ENCODE measurements around the gene SPPL2B. TPM values are rescaled to one million over a fixed set of nuclear protein-coding genes. Genes with fewer than 3 reads are reported as not detected.
"Not testable (repeated sequence)": the region's sequence is repeated elsewhere in the genome, so short reads cannot be mapped to it uniquely, and the experiment has no call there.

The SPPL2B gene
- total RNA-seq, 1 donor from 2014 or later, result 153 TPM

GRCh38 chr19:2394054-2394441, 65.6 kb downstream of the SPPL2B start:
- no peak for TF ChIP-seq CTCF (IDR thresholded peaks at IDR 0.05; ENCODE audit: unreplicated experiment)
- no peak overlapping the region for H3K27ac Mint-ChIP-seq
- H3K9me3 Mint-ChIP-seq (ENCODE audit: low read depth), result no peaks in the 10 kb centered on the region
- no peak for DNase-seq (ENCODE audit: low spot score, unreplicated experiment)
- peaks cover 11% of the 10 kb centered on the region for H3K27me3 Mint-ChIP-seq
- H3K4me1 Mint-ChIP-seq (ENCODE audit: low read depth), result no peaks in the 10 kb centered on the region
- H3K36me3 Mint-ChIP-seq (ENCODE audit: insufficient read depth), result no peaks in the 10 kb centered on the region
- no peak overlapping the region for H3K4me3 Mint-ChIP-seq (ENCODE audit: low read depth)

GRCh38 chr19:2394442-2395292, 66.2 kb downstream of the SPPL2B start:
- H3K36me3 Mint-ChIP-seq (ENCODE audit: insufficient read depth), result no peaks in the 10 kb centered on the region
- H3K27ac Mint-ChIP-seq, result no peak overlapping the region
- no peaks in the 10 kb centered on the region for H3K4me1 Mint-ChIP-seq (ENCODE audit: low read depth)
- no peaks in the 10 kb centered on the region for H3K9me3 Mint-ChIP-seq (ENCODE audit: low read depth)
- no peak for TF ChIP-seq CTCF (IDR thresholded peaks at IDR 0.05; ENCODE audit: unreplicated experiment)
- H3K4me3 Mint-ChIP-seq (ENCODE audit: low read depth), result no peak overlapping the region
- DNase-seq (ENCODE audit: low spot score, unreplicated experiment), result no peak
- peaks cover 9% of the 10 kb centered on the region for H3K27me3 Mint-ChIP-seq

- not testable (repeated sequence) for H3K27me3 Mint-ChIP-seq; H3K4me1 Mint-ChIP-seq (ENCODE audit: low read depth); H3K4me3 Mint-ChIP-seq (ENCODE audit: low read depth); H3K9me3 Mint-ChIP-seq (ENCODE audit: low read depth); H3K27ac Mint-ChIP-seq; H3K36me3 Mint-ChIP-seq (ENCODE audit: insufficient read depth); DNase-seq (ENCODE audit: low spot score, unreplicated experiment)
Measured at GRCh38 chr19:2395293-2395829, 66.9 kb downstream of the SPPL2B start.

GRCh38 chr19:2397173-2397572, 68.7 kb downstream of the SPPL2B start:
- not testable (repeated sequence) for H3K9me3 Mint-ChIP-seq (ENCODE audit: low read depth); H3K36me3 Mint-ChIP-seq (ENCODE audit: insufficient read depth); H3K4me1 Mint-ChIP-seq (ENCODE audit: low read depth); DNase-seq (ENCODE audit: low spot score, unreplicated experiment); H3K27ac Mint-ChIP-seq; H3K27me3 Mint-ChIP-seq; H3K4me3 Mint-ChIP-seq (ENCODE audit: low read depth)

- Mint-ChIP-seq H3K4me3 (ENCODE audit: low read depth) (no peak overlapping the region), H3K27ac (no peak overlapping the region), H3K27me3 (no peaks in the 10 kb centered on the region), H3K36me3 (ENCODE audit: insufficient read depth) (no peaks in the 10 kb centered on the region), H3K9me3 (ENCODE audit: low read depth) (peaks cover 4% of the 10 kb centered on the region), H3K4me1 (ENCODE audit: low read depth) (no peaks in the 10 kb centered on the region)
- no peak for TF ChIP-seq CTCF (IDR thresholded peaks at IDR 0.05; ENCODE audit: unreplicated experiment)
- DNase-seq (ENCODE audit: low spot score, unreplicated experiment), result no peak
Measured at GRCh38 chr19:2398735-2399305, 70.3 kb downstream of the SPPL2B start.

GRCh38 chr19:2399582-2399981, 71.1 kb downstream of the SPPL2B start:
- no peaks in the 10 kb centered on the region for H3K27me3 Mint-ChIP-seq
- TF ChIP-seq CTCF (IDR thresholded peaks at IDR 0.05; ENCODE audit: unreplicated experiment), result no peak
- H3K4me1 Mint-ChIP-seq (ENCODE audit: low read depth), result no peaks in the 10 kb centered on the region
- no peak overlapping the region for H3K27ac Mint-ChIP-seq
- no peaks in the 10 kb centered on the region for H3K36me3 Mint-ChIP-seq (ENCODE audit: insufficient read depth)
- H3K4me3 Mint-ChIP-seq (ENCODE audit: low read depth), result no peak overlapping the region
- H3K9me3 Mint-ChIP-seq (ENCODE audit: low read depth), result peaks cover 4% of the 10 kb centered on the region
- DNase-seq (ENCODE audit: low spot score, unreplicated experiment), result no peak

Other genes with a start within 250 kb of the SPPL2B start
- 33.2 and 38.5 TPM in 2 replicates for gene MOB3A, start 232.4 kb upstream of the SPPL2B start, total RNA-seq
- 15.9 and 16.5 TPM in 2 replicates for gene IZUMO4, start 231.8 kb upstream of the SPPL2B start, total RNA-seq
- gene AP3D1, start 177.1 kb upstream of the SPPL2B start, total RNA-seq, result 123 and 131 TPM in 2 replicates
- 102 and 106 TPM in 2 replicates for gene DOT1L, start 164.8 kb upstream of the SPPL2B start, total RNA-seq
- gene PLEKHJ1, start 92.4 kb upstream of the SPPL2B start, total RNA-seq, result 116 and 119 TPM in 2 replicates
- gene SF3A2, start 91.9 kb upstream of the SPPL2B start, total RNA-seq, result 152 and 156 TPM in 2 replicates
- 58.4 and 71.3 TPM in 2 replicates for gene AMH, start 79.4 kb upstream of the SPPL2B start, total RNA-seq
- 1.00 and 1.6 TPM in 2 replicates for gene JSRP1, start 72.3 kb upstream of the SPPL2B start, total RNA-seq
- gene PEAK3, start 46.5 kb upstream of the SPPL2B start, total RNA-seq, result not detected in 2 replicates
- 0.13 and 0.17 TPM in 2 replicates for gene LINGO3, start 20.5 kb upstream of the SPPL2B start, total RNA-seq
- 126 and 139 TPM in 2 replicates for gene LSM7, start 98 bp upstream of the SPPL2B start, total RNA-seq
- not detected in 2 replicates for gene TMPRSS9, start 31.6 kb downstream of the SPPL2B start, total RNA-seq
- gene TIMM13, start 98.9 kb downstream of the SPPL2B start, total RNA-seq, result 108 and 110 TPM in 2 replicates
- gene LMNB2, start 128.3 kb downstream of the SPPL2B start, total RNA-seq, result 90.0 and 93.6 TPM in 2 replicates
- 4.9 and 5.1 TPM in 2 replicates for gene GADD45B, start 147.4 kb downstream of the SPPL2B start, total RNA-seq

Data from progenitor cell of endocrine pancreas (in vitro differentiated cells).